Neural progenitor cell (in vitro differentiated cells): ENCODE data around the gene PRPF38B.

ENCODE experiments used
- EZH2 ChIP-seq: fragments of 200-600 bp; sonication (generic); IDR thresholded peaks from 2 replicates; pipeline ENCODE4 v1.6.1; 2017; ENCODE audit warnings: antibody characterized with exemption, mild to moderate bottlenecking, moderate library complexity
- TF ChIP-seq, protein P1 (sequence below): fragments of 200-600 bp; sonication (generic); IDR thresholded peaks from 2 replicates; pipeline ENCODE4 v1.5.1; 2017; ENCODE audit warnings: antibody characterized with exemption, mild to moderate bottlenecking

- TF ChIP-seq, protein P1, sequence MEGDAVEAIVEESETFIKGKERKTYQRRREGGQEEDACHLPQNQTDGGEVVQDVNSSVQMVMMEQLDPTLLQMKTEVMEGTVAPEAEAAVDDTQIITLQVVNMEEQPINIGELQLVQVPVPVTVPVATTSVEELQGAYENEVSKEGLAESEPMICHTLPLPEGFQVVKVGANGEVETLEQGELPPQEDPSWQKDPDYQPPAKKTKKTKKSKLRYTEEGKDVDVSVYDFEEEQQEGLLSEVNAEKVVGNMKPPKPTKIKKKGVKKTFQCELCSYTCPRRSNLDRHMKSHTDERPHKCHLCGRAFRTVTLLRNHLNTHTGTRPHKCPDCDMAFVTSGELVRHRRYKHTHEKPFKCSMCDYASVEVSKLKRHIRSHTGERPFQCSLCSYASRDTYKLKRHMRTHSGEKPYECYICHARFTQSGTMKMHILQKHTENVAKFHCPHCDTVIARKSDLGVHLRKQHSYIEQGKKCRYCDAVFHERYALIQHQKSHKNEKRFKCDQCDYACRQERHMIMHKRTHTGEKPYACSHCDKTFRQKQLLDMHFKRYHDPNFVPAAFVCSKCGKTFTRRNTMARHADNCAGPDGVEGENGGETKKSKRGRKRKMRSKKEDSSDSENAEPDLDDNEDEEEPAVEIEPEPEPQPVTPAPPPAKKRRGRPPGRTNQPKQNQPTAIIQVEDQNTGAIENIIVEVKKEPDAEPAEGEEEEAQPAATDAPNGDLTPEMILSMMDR, result no peak
- no peak for TF ChIP-seq EZH2
Observed at GRCh38 chr1:108646648-108647269, 45.4 kb upstream of the PRPF38B start.
